SJCRH30 (cell line): ENCODE measurements around the gene RAB30. TPM values are rescaled to one million over a fixed set of nuclear protein-coding genes. Genes with fewer than 3 reads are reported as not detected.
"Not testable (repeated sequence)": the region's sequence is repeated elsewhere in the genome, so short reads cannot be mapped to it uniquely, and the experiment has no call there.

Source experiments
- DNase-seq, 2 experiments: peaks; one replicate each; pipeline ENCODE4 v3.0.0-alpha.2; 2015 to 2020
- H3K27ac ChIP-seq: fragments of 250-450 bp; sonication (Bioruptor Pico); 2 replicates; pipeline ENCODE4 v1.5.1; 2020; ENCODE audit warnings: mild to moderate bottlenecking, moderate library complexity
- H3K27me3 ChIP-seq: fragments of 250-450 bp; sonication (Bioruptor Pico); 2 replicates; pipeline ENCODE4 v1.5.1; 2020; ENCODE audit warnings: mild to moderate bottlenecking, moderate library complexity
- H3K36me3 ChIP-seq: fragments of 250-450 bp; sonication (Bioruptor Pico); 2 replicates; pipeline ENCODE4 v1.5.1; 2020; ENCODE audit warnings: mild to moderate bottlenecking, moderate library complexity
- H3K4me1 ChIP-seq: fragments of 250-450 bp; sonication (Bioruptor Pico); 2 replicates; pipeline ENCODE4 v1.5.1; 2020; ENCODE audit warnings: mild to moderate bottlenecking, moderate library complexity
- H3K4me3 ChIP-seq: fragments of 250-450 bp; sonication (Bioruptor Pico); 2 replicates; pipeline ENCODE4 v1.5.1; 2020; ENCODE audit warnings: mild to moderate bottlenecking, moderate library complexity
- H3K9me3 ChIP-seq: fragments of 250-450 bp; sonication (Bioruptor Pico); replicated peaks from 2 replicates; pipeline ENCODE4 v1.5.1; 2020; ENCODE audit warnings: mild to moderate bottlenecking, moderate library complexity
- total RNA-seq: library from RNA; depleted of rRNA; stranded (reverse); fragments of >200 nt; shearing (Covaris generic); gene quantifications from 2 replicates; pipeline ENCODE4 v1.2.3, GENCODE V29; 2014

RAB30 gene
- total RNA-seq, 1 experiment from 2014 or later, result 8.0 TPM

- Histone ChIP-seq H3K4me3 (no peak overlapping the region), H3K27ac (no peak overlapping the region), H3K36me3 (no peaks in the 10 kb centered on the region), H3K27me3 (no peaks in the 10 kb centered on the region), H3K4me1 (peaks cover 25% of the 10 kb centered on the region), H3K9me3 (no peaks in the 10 kb centered on the region)
- no peak for DNase-seq
Observed at GRCh38 chr11:83014951-83015350, 56.7 kb downstream of the RAB30 start.

GRCh38 chr11:83012168-83013067, 59.3 kb downstream of the RAB30 start:
- Histone ChIP-seq H3K4me3 (no peak overlapping the region), H3K27ac (no peak overlapping the region), H3K27me3 (no peaks in the 10 kb centered on the region), H3K36me3 (no peaks in the 10 kb centered on the region), H3K4me1 (peaks cover 38% of the 10 kb centered on the region), H3K9me3 (no peaks in the 10 kb centered on the region)
- DNase-seq, result no peak

- no peaks in the 10 kb centered on the region for H3K36me3 ChIP-seq
- peaks cover 46% of the 10 kb centered on the region for H3K4me1 ChIP-seq
- no peaks in the 10 kb centered on the region for H3K9me3 ChIP-seq
- H3K4me3 ChIP-seq, result no peak overlapping the region
- no peaks in the 10 kb centered on the region for H3K27me3 ChIP-seq
- H3K27ac ChIP-seq, result no peak overlapping the region
- peak; percentile 57 to 77 for DNase-seq
Observed at GRCh38 chr11:83011333-83012167, 60.1 kb downstream of the RAB30 start.

GRCh38 chr11:83009999-83010398, 61.7 kb downstream of the RAB30 start:
- no peaks in the 10 kb centered on the region for H3K27me3 ChIP-seq
- peaks cover 53% of the 10 kb centered on the region for H3K4me1 ChIP-seq

GRCh38 chr11:83009136-83009535, 62.6 kb downstream of the RAB30 start:
- H3K36me3 ChIP-seq, H3K4me3 ChIP-seq, H3K9me3 ChIP-seq, H3K27me3 ChIP-seq, DNase-seq: not testable (repeated sequence)
- Histone ChIP-seq H3K27ac (peak overlapping the region; percentile 94; the same call in 1 of the 2 replicates), H3K4me1 (peaks cover 53% of the 10 kb centered on the region)

More at GRCh38 chr11:83009999-83010398, 61.7 kb downstream of the RAB30 start:
- H3K27ac ChIP-seq, result no peak overlapping the region
- no peak for DNase-seq
- H3K4me3 ChIP-seq, result no peak overlapping the region
- no peaks in the 10 kb centered on the region for H3K36me3 ChIP-seq
- H3K9me3 ChIP-seq, result no peaks in the 10 kb centered on the region

DNA sequence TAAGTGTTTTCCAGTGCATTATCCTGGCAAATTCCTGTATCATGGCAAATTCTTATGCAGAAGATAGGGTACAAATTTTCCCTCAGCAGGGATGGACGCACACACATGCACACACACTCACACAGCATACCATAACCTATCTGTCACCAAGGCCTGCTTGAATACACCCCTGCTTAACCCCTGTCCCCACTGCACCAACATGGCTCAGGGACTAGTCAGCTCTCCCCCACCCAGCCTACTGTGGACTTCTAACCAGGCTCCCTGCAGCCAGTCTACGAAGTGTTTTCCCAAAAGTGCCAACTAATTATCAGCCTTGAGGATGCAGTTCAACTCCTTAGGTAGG, 63.1 kb downstream of the RAB30 start:
- Histone ChIP-seq H3K4me1 (peaks cover 53% of the 10 kb centered on the region), H3K36me3 (no peaks in the 10 kb centered on the region), H3K4me3 (no peak overlapping the region), H3K27me3 (no peaks in the 10 kb centered on the region), H3K27ac (peak overlapping the region; percentile 94), H3K9me3 (no peaks in the 10 kb centered on the region)
- peak; percentile 39 to 53 for DNase-seq

- DNase-seq, result peak; percentile 93 to 98
- H3K9me3 ChIP-seq, result no peaks in the 10 kb centered on the region
- peak overlapping the region; percentile 94 for H3K27ac ChIP-seq
- H3K36me3 ChIP-seq, result no peaks in the 10 kb centered on the region
- peaks cover 48% of the 10 kb centered on the region for H3K4me1 ChIP-seq
- H3K4me3 ChIP-seq, result peak overlapping the region; percentile 4
- no peaks in the 10 kb centered on the region for H3K27me3 ChIP-seq
Observed at GRCh38 chr11:83007909-83008580, 63.7 kb downstream of the RAB30 start.

DNA sequence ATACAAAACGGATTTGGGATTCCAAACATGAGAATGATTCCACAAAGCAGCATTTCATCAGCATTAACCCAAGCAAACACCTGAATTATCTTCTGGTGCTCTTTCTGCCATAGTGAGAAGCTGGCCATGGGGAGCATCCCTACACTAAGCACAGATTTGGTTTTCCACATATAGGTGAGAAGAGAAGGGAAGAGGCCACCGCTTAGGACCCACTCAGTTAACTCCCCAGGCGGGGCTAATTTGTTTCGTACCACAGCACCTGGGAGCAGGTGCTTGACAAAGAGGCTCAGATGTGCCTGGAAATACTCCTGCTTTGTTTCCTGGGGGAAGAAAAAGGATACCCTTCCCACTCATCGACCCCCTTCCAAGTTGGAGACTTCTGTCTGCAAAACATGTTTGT, 64.2 kb downstream of the RAB30 start:
- no peaks in the 10 kb centered on the region for H3K9me3 ChIP-seq
- H3K36me3 ChIP-seq, result no peaks in the 10 kb centered on the region
- peak overlapping the region; percentile 4 for H3K4me3 ChIP-seq
- no peaks in the 10 kb centered on the region for H3K27me3 ChIP-seq
- H3K4me1 ChIP-seq, result peaks cover 43% of the 10 kb centered on the region
- no peak for DNase-seq
- H3K27ac ChIP-seq, result peak overlapping the region; percentile 94

GRCh38 chr11:83006877-83007330, 64.8 kb downstream of the RAB30 start:
- DNase-seq, result peak in 1 of 2 experiments; percentile 34
- no peaks in the 10 kb centered on the region for H3K9me3 ChIP-seq
- H3K27ac ChIP-seq, result peak overlapping the region; percentile 94

GRCh38 chr11:83004746-83005556, 66.7 kb downstream of the RAB30 start:
- Histone ChIP-seq H3K9me3 (no peaks in the 10 kb centered on the region), H3K36me3 (no peaks in the 10 kb centered on the region), H3K27ac (no peak overlapping the region), H3K27me3 (no peaks in the 10 kb centered on the region), H3K4me1 (peaks cover 28% of the 10 kb centered on the region), H3K4me3 (no peak overlapping the region)
- no peak for DNase-seq

More at GRCh38 chr11:83006877-83007330, 64.8 kb downstream of the RAB30 start:
- peaks cover 37% of the 10 kb centered on the region for H3K4me1 ChIP-seq
- H3K27me3 ChIP-seq, result no peaks in the 10 kb centered on the region
- H3K4me3 ChIP-seq, result no peak overlapping the region
- H3K36me3 ChIP-seq, result no peaks in the 10 kb centered on the region

GRCh38 chr11:83002522-83002921, 69.2 kb downstream of the RAB30 start:
- Histone ChIP-seq H3K4me1 (peaks cover 22% of the 10 kb centered on the region), H3K9me3 (no peaks in the 10 kb centered on the region), H3K27me3 (no peaks in the 10 kb centered on the region), H3K4me3 (no peak overlapping the region), H3K27ac (no peak overlapping the region), H3K36me3 (no peaks in the 10 kb centered on the region)
- DNase-seq, result no peak

- Histone ChIP-seq H3K9me3 (no peaks in the 10 kb centered on the region), H3K27me3 (no peaks in the 10 kb centered on the region), H3K4me3 (no peak overlapping the region), H3K27ac (no peak overlapping the region), H3K4me1 (peaks cover 22% of the 10 kb centered on the region), H3K36me3 (no peaks in the 10 kb centered on the region)
- DNase-seq, result no peak
Observed at GRCh38 chr11:83002053-83002452, 69.6 kb downstream of the RAB30 start.

DNA sequence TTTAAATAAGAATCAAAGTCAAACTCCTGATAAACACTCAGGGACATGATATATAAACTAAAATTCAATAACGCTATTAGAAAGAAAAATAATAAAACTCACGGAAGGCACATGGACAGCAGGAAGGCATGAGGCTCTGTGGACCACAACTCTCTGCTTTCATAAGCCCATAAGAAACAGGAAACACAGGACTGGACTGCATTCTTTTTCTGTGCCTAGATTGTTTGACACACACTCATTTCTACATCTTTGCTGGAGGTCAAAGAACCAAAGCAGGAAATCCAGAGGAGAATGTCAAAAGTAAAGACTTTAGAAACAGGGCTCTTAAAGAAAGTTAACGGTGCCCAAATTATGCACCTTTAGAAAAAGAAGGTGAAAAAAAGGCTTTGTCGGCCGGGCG, 71.3 kb downstream of the RAB30 start:
- no peaks in the 10 kb centered on the region for H3K36me3 ChIP-seq
- H3K27me3 ChIP-seq, result no peaks in the 10 kb centered on the region
- DNase-seq, result no peak
- H3K27ac ChIP-seq, result no peak overlapping the region
- no peaks in the 10 kb centered on the region for H3K9me3 ChIP-seq
- H3K4me1 ChIP-seq, result peaks cover 27% of the 10 kb centered on the region
- H3K4me3 ChIP-seq, result no peak overlapping the region

- Histone ChIP-seq H3K9me3 (no peaks in the 10 kb centered on the region), H3K4me1 (peaks cover 34% of the 10 kb centered on the region), H3K4me3 (no peak overlapping the region), H3K27me3 (no peaks in the 10 kb centered on the region), H3K27ac (no peak overlapping the region), H3K36me3 (no peaks in the 10 kb centered on the region)
- no peak for DNase-seq
Observed at GRCh38 chr11:82999232-82999631, 72.5 kb downstream of the RAB30 start.
